SK-N-SH (cell line): Measurements from ENCODE around the gene ROM1. TPM values are rescaled to one million over a fixed set of nuclear protein-coding genes. Genes with fewer than 3 reads are reported as not detected.

Experiments used
- CTCF ChIA-PET: fragments of 300-600, 350-600 bp; formaldehyde crosslinking; extraction: SDS; loops from one replicate; lab custom pipeline; 2021; lab: Yijun Ruan, JAX
- POLR2A ChIA-PET: fragments of 350-600 bp; sonication (Branson Sonifier 250); formaldehyde crosslinking; extraction: SDS; loops from one replicate; lab custom pipeline; 2020; ENCODE audit warnings: antibody characterized with exemption, inconsistent platforms; lab: Yijun Ruan, JAX
- DNase-seq: peaks from one replicate; pipeline ENCODE4 v3.0.0; 2012
- H2AFZ ChIP-seq: fragments of 200-600 bp; sonication (generic); 2 replicates; pipeline ENCODE4 v1.8.1; 2016; ENCODE audit warnings: antibody characterized with exemption, mild to moderate bottlenecking, low read depth
- H3F3A ChIP-seq: fragments of 200-600 bp; sonication (generic); replicated peaks from 2 replicates; pipeline ENCODE3; 2016; ENCODE audit warnings: antibody characterized with exemption, mild to moderate bottlenecking; ENCODE audit not compliant: insufficient read depth
- H3K27ac ChIP-seq, 2 experiments: fragments of 200-500 bp in 1 of 2; fragments of 200-600 bp in 1 of 2; sonication (Bioruptor generic) in 1 of 2; sonication (generic), shearing (Covaris generic) in 1 of 2; 2 replicates each; pipeline versions ENCODE4 v1.5.1 to v1.6.1; 2014 to 2016; ENCODE audit warnings: low read depth in 2 of 2, inconsistent platforms in 1 of 2, low read length in 1 of 2, mild to moderate bottlenecking in 1 of 2, mixed read lengths in 1 of 2
- H3K27me3 ChIP-seq: fragments of 200-600 bp; sonication (generic), shearing (Covaris generic); 2 replicates; pipeline ENCODE4 v1.6.1; 2016; ENCODE audit warnings: mixed run types; ENCODE audit not compliant: insufficient read depth
- H3K36me3 ChIP-seq, 2 experiments: fragments of 200-500 bp in 1 of 2; fragments of 200-600 bp in 1 of 2; sonication (Bioruptor generic) in 1 of 2; sonication (generic) in 1 of 2; replicated peaks in 1 of 2; 2 replicates each; pipeline versions ENCODE3 to v1.5.1; 2014 to 2016; ENCODE audit warnings: low read length in 1 of 2, mild to moderate bottlenecking in 1 of 2; ENCODE audit not compliant: insufficient read depth in 2 of 2, control insufficient read depth in 1 of 2
- H3K4me1 ChIP-seq, 2 experiments: fragments of 200-500 bp in 1 of 2; fragments of 200-600 bp in 1 of 2; sonication (Bioruptor generic) in 1 of 2; sonication (generic), shearing (Covaris generic) in 1 of 2; 2 replicates each; pipeline versions ENCODE4 v1.5.1 to v1.6.1; 2014 to 2016; ENCODE audit warnings: low read depth in 1 of 2, low read length in 1 of 2, mixed run types in 1 of 2; ENCODE audit not compliant: insufficient read depth in 2 of 2, control insufficient read depth in 1 of 2
- H3K4me2 ChIP-seq: fragments of 200-600 bp; sonication (generic), shearing (Covaris generic); 2 replicates; pipeline ENCODE4 v1.6.1; 2017; ENCODE audit warnings: mixed run types
- H3K4me3 ChIP-seq, 2 experiments: fragments of 200-500 bp in 1 of 2; fragments of 200-600 bp in 1 of 2; sonication (Bioruptor generic) in 1 of 2; sonication (generic), shearing (Covaris generic) in 1 of 2; 2 replicates each; pipeline versions ENCODE4 v1.5.1 to v1.8.1; 2014 to 2016; ENCODE audit warnings: low read depth in 2 of 2, inconsistent platforms in 1 of 2, low read length in 1 of 2, mild to moderate bottlenecking in 1 of 2, mixed read lengths in 1 of 2, moderate library complexity in 1 of 2
- H3K79me2 ChIP-seq: fragments of 200-600 bp; sonication (generic); 2 replicates; pipeline ENCODE4 v1.8.1; 2017; ENCODE audit warnings: mild to moderate bottlenecking; ENCODE audit not compliant: insufficient read depth
- H3K9ac ChIP-seq: fragments of 200-600 bp; sonication (generic); 2 replicates; pipeline ENCODE4 v1.6.1; 2017; ENCODE audit warnings: mixed run types
- H3K9me2 ChIP-seq: fragments of 200-600 bp; sonication (generic); 2 replicates; pipeline ENCODE4 v1.6.1; 2017; ENCODE audit warnings: mixed run types
- H3K9me3 ChIP-seq: fragments of 200-600 bp; sonication (generic); 2 replicates; pipeline ENCODE4 v1.6.1; 2017; ENCODE audit warnings: mixed run types, mild to moderate bottlenecking, moderate library complexity
- H4K20me1 ChIP-seq: fragments of 200-600 bp; sonication (generic); 2 replicates; pipeline ENCODE4 v1.6.1; 2017; ENCODE audit warnings: mild to moderate bottlenecking, mixed run types; ENCODE audit not compliant: insufficient read depth
- CTCF ChIP-seq: fragments of 200-600 bp; sonication (generic); IDR thresholded peaks from 2 replicates; pipeline ENCODE4 v1.6.1; 2017; ENCODE audit warnings: antibody characterized with exemption, mild to moderate bottlenecking, moderate library complexity
- ELF1 ChIP-seq: IDR thresholded peaks from 2 replicates; pipeline ENCODE4 v1.4.0; 2012
- EZH2phosphoT487 ChIP-seq: fragments of 200-600 bp; sonication (generic); IDR thresholded peaks from 2 replicates; pipeline ENCODE4 v1.6.1; 2017; ENCODE audit warnings: low read depth, mixed run types, mild to moderate bottlenecking, antibody characterized with exemption, moderate library complexity, borderline replicate concordance
- FOSL2 ChIP-seq: IDR thresholded peaks from 2 replicates; pipeline ENCODE4 v1.4.0; 2012; ENCODE audit warnings: low read depth, mild to moderate bottlenecking, moderate library complexity, borderline replicate concordance
- FOXJ3 ChIP-seq: sonication (generic); formaldehyde crosslinking; IDR thresholded peaks from 2 replicates; pipeline ENCODE4 v1.5.1; 2020; ENCODE audit warnings: mild to moderate bottlenecking, missing genetic modification reagents
- MEF2A ChIP-seq: IDR thresholded peaks from 2 replicates; pipeline ENCODE4 v1.4.0; 2012; ENCODE audit warnings: low read depth, borderline replicate concordance
- NFIC ChIP-seq: IDR thresholded peaks from 2 replicates; pipeline ENCODE4 v1.4.0; 2012; ENCODE audit warnings: borderline replicate concordance
- PBX3 ChIP-seq: IDR thresholded peaks from 2 replicates; pipeline ENCODE4; 2012
- POLR2AphosphoS5 ChIP-seq: IDR thresholded peaks from 2 replicates; pipeline ENCODE4 v1.6.1; 2012; ENCODE audit warnings: low read depth, low read length
- RAD21 ChIP-seq: IDR thresholded peaks from 2 replicates; pipeline ENCODE4 v1.6.1; 2012; ENCODE audit warnings: mild to moderate bottlenecking, low read length
- RCOR1 ChIP-seq: fragments of 150-350 bp; IDR thresholded peaks from 2 replicates; pipeline ENCODE4 v1.6.1; 2017; ENCODE audit warnings: antibody characterized with exemption, low read length
- TCF12 ChIP-seq: IDR thresholded peaks from 2 replicates; pipeline ENCODE4 v1.4.0; 2012
- USF1 ChIP-seq: IDR thresholded peaks from 2 replicates; pipeline ENCODE4 v1.4.0; 2012; ENCODE audit warnings: low read depth, borderline replicate concordance
- WGBS: methylation state at CpG from one replicate; pipeline ENCODE4 v1.1.6; 2017; ENCODE audit warnings: low lambda C conversion rate; 5-methylcytosine and 5-hydroxymethylcytosine counted together
- polyA plus RNA-seq, 3 experiments: library from polyadenylated mRNA; depleted of rRNA; stranded (reverse); fragments of >200 nt; gene quantifications; 2 replicates each; pipeline ENCODE4 v1.2.3, GENCODE V29; 2012

The ROM1 gene
- polyA plus RNA-seq, 1 of the 3 experiments (the other 2 are of a cell fraction) = 7.3 TPM

GRCh38 chr11:62632492-62632891, 19.4 kb downstream of the ROM1 start:
- 97% methylated on average over 6 of the region's 6 CpGs for WGBS
- TF ChIP-seq PBX3 (no peak), USF1 (no peak), TCF12 (no peak), CTCF (no peak), RAD21 (no peak), MEF2A (no peak), ELF1 (no peak), POLR2AphosphoS5 (no peak), EZH2phosphoT487 (no peak), RCOR1 (no peak), NFIC (no peak), FOXJ3 (CRISPR knock-in tag) (no peak)

GRCh38 chr11:62644220-62644619, 31.2 kb downstream of the ROM1 start:
- no peak overlapping the region for H3K9ac ChIP-seq
- H4K20me1 ChIP-seq = 0 out of 2 replicates have a peak, but pooled peaks cover 5% of the 10 kb centered on the region
- H3K4me2 ChIP-seq = no peak overlapping the region
- no peaks in the 10 kb centered on the region for H3K9me3 ChIP-seq
- peaks cover 5% of the 10 kb centered on the region for H3F3A ChIP-seq
- H3K36me3 ChIP-seq = peaks cover 19 to 45% of the 10 kb centered on the region in 2 experiments
- H3K27me3 ChIP-seq = no peaks in the 10 kb centered on the region
- no peak for DNase-seq
- peaks cover 5 to 8% of the 10 kb centered on the region in 2 experiments; a peak in 2 of 4 replicates for H3K4me1 ChIP-seq
- H2AFZ ChIP-seq = no peak overlapping the region
- TF ChIP-seq EZH2phosphoT487 = no peak
- no peak for TF ChIP-seq FOSL2
- ChIA-PET CTCF (interaction anchor here (1.4 kb wide), 1 partner anchor 15 kb away, joined by 3 read pairs; no protein-coding TSS in a partner anchor), POLR2A (interaction anchor here (1.0 to 7.3 kb wide), 2 partner anchors 9 to 20 kb away, joined by 3 to 52 read pairs; partner anchors contain the start of genes C11orf98, CSKMT and INTS5)
- H3K27ac ChIP-seq = no peak overlapping the region
- WGBS = 97% methylated on average over 8 of the region's 8 CpGs
- H3K9me2 ChIP-seq = no peaks in the 10 kb centered on the region
- peaks cover 70% of the 10 kb centered on the region for H3K79me2 ChIP-seq
- H3K4me3 ChIP-seq = no peak overlapping the region

More at GRCh38 chr11:62632492-62632891, 19.4 kb downstream of the ROM1 start:
- Histone ChIP-seq H2AFZ (no peak overlapping the region), H3K79me2 (peaks cover 19% of the 10 kb centered on the region; the same call in 1 of the 2 replicates), H3K9me3 (no peaks in the 10 kb centered on the region), H3K4me3 (no peak overlapping the region), H3K4me1 (no peaks in the 10 kb centered on the region), H3K9ac (no peak overlapping the region), H3F3A (peaks cover 4% of the 10 kb centered on the region), H3K27ac (no peak overlapping the region), H4K20me1 (no peaks in the 10 kb centered on the region), H3K36me3 (peaks cover 51 to 67% of the 10 kb centered on the region in 2 experiments), H3K27me3 (no peaks in the 10 kb centered on the region), H3K4me2 (no peak overlapping the region), H3K9me2 (no peaks in the 10 kb centered on the region)
- ChIA-PET POLR2A (no interaction called here), CTCF (no interaction called here)
- DNase-seq = no peak
